Lower leg skin (tissue), 3 donors: ENCODE results near the gene EXTL1.

Experiments
- POLR2A ChIP-seq, 2 donors: fragments of 450-650 bp; IDR thresholded peaks; one replicate each; pipeline ENCODE4 v1.6.1; 2016 to 2017; ENCODE audit warnings: antibody characterized with exemption in 2 of 2, mild to moderate bottlenecking in 1 of 2, moderate library complexity in 1 of 2
- TF ChIP-seq, protein P1 (sequence below), 3 donors: fragments of 450-650 bp; IDR thresholded peaks; one replicate each; pipeline ENCODE4 v1.5.1; 2016; ENCODE audit warnings: antibody characterized with exemption in 3 of 3, mild to moderate bottlenecking in 3 of 3, moderate library complexity in 2 of 3

- TF ChIP-seq, protein P1, sequence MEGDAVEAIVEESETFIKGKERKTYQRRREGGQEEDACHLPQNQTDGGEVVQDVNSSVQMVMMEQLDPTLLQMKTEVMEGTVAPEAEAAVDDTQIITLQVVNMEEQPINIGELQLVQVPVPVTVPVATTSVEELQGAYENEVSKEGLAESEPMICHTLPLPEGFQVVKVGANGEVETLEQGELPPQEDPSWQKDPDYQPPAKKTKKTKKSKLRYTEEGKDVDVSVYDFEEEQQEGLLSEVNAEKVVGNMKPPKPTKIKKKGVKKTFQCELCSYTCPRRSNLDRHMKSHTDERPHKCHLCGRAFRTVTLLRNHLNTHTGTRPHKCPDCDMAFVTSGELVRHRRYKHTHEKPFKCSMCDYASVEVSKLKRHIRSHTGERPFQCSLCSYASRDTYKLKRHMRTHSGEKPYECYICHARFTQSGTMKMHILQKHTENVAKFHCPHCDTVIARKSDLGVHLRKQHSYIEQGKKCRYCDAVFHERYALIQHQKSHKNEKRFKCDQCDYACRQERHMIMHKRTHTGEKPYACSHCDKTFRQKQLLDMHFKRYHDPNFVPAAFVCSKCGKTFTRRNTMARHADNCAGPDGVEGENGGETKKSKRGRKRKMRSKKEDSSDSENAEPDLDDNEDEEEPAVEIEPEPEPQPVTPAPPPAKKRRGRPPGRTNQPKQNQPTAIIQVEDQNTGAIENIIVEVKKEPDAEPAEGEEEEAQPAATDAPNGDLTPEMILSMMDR (IDR thresholded peaks at IDR 0.05): no peak
- TF ChIP-seq POLR2A (IDR thresholded peaks at IDR 0.05): no peak
These were observed 49.8 kb upstream of the EXTL1 start for GRCh38 chr1:25971811-25972180.
